OCI-LY7 (cell line): ENCODE measurements around the gene ELMO1. TPM values are rescaled to one million over a fixed set of nuclear protein-coding genes. Genes with fewer than 3 reads are reported as not detected.

Experiments used
- BruUV-seq: library from RNA; stranded (reverse); fragments of 400-500 nt; replicated peaks from 2 replicates; lab custom pipeline; 2021; lab: Mats Ljungman, UMichigan
- CTCF ChIA-PET: fragments of 300-600 bp; sonication (Branson Sonifier 250); formaldehyde crosslinking; loops from one replicate; lab custom pipeline; 2022; ENCODE audit warnings: antibody characterized with exemption; ENCODE audit not compliant: unreplicated experiment; lab: Charles Lee
- POLR2A ChIA-PET: fragments of 300-600 bp; sonication (Branson Sonifier 250); formaldehyde crosslinking; loops from one replicate; lab custom pipeline; 2022; ENCODE audit warnings: antibody characterized with exemption; lab: Charles Lee
- DNase-seq: peaks from one replicate; pipeline ENCODE4 v3.0.0-alpha.2; 2015; ENCODE audit warnings: low spot score
- H2AFZ ChIP-seq: fragments of 200-600 bp; sonication (generic), shearing (Covaris generic); 2 replicates; pipeline ENCODE4 v1.6.1; 2014; ENCODE audit warnings: mild to moderate bottlenecking, antibody characterized with exemption, low read length, moderate library complexity
- H3K27ac ChIP-seq: fragments of 200-600 bp; sonication (generic); 2 replicates; pipeline ENCODE4 v1.5.1; 2014; ENCODE audit warnings: mixed run types, low read depth, mild to moderate bottlenecking, moderate library complexity, low read length, inconsistent platforms; ENCODE audit not compliant: poor library complexity, severe bottlenecking
- H3K36me3 ChIP-seq: fragments of 200-600 bp; sonication (generic); 2 replicates; pipeline ENCODE4 v1.6.1; 2014; ENCODE audit warnings: mild to moderate bottlenecking, antibody characterized with exemption, low read length, moderate library complexity, mixed read lengths; ENCODE audit not compliant: insufficient read depth
- H3K4me1 ChIP-seq: fragments of 200-600 bp; sonication (generic); 2 replicates; pipeline ENCODE4 v1.5.1; 2014; ENCODE audit warnings: mild to moderate bottlenecking, low read length; ENCODE audit not compliant: insufficient read depth, poor library complexity, severe bottlenecking
- H3K4me2 ChIP-seq: fragments of 200-600 bp; sonication (generic); 2 replicates; pipeline ENCODE4 v1.6.1; 2014; ENCODE audit warnings: mild to moderate bottlenecking, low read length
- H3K4me3 ChIP-seq: fragments of 200-600 bp; sonication (generic); 2 replicates; pipeline ENCODE4 v1.5.1; 2014; ENCODE audit warnings: mild to moderate bottlenecking, low read depth, low read length; ENCODE audit not compliant: poor library complexity, severe bottlenecking
- H3K79me2 ChIP-seq: fragments of 200-600 bp; sonication (generic); 2 replicates; pipeline ENCODE4 v1.6.1; 2016; ENCODE audit warnings: low read depth, mild to moderate bottlenecking, low read length, moderate library complexity, mixed read lengths; ENCODE audit not compliant: insufficient read depth
- H3K9me2 ChIP-seq: fragments of 200-600 bp; sonication (generic); 2 replicates; pipeline ENCODE4 v1.6.1; 2016; ENCODE audit warnings: mild to moderate bottlenecking, low read length, mixed read lengths; ENCODE audit not compliant: insufficient read depth
- H3K9me3 ChIP-seq: fragments of 200-600 bp; sonication (generic); 2 replicates; pipeline ENCODE4 v1.6.1; 2014; ENCODE audit warnings: mild to moderate bottlenecking, mixed run types, low read length, mixed read lengths
- H4K20me1 ChIP-seq: fragments of 200-600 bp; sonication (generic); 2 replicates; pipeline ENCODE4 v1.6.1; 2014; ENCODE audit warnings: mild to moderate bottlenecking, antibody characterized with exemption, low read length, moderate library complexity, mixed read lengths; ENCODE audit not compliant: insufficient read depth
- CTCF ChIP-seq: fragments of 200-600 bp; sonication (generic); conservative IDR thresholded peaks from 2 replicates; pipeline ENCODE4 v1.5.1; 2014; ENCODE audit warnings: mild to moderate bottlenecking, antibody characterized with exemption, low read length, moderate library complexity, mixed read lengths
- EZH2phosphoT487 ChIP-seq: fragments of 200-600 bp; sonication (generic); IDR thresholded peaks from 2 replicates; pipeline ENCODE4 v1.6.1; 2018; ENCODE audit warnings: low read depth, borderline replicate concordance, mild to moderate bottlenecking, mixed run types, antibody characterized with exemption, low read length, moderate library complexity, mixed read lengths
- intact Hi-C: fragments of 100-400 bp; cut with micrococcal nuclease; formaldehyde crosslinking; loops from one replicate; pipeline ENCODE4 v1.10.0; 2022; ENCODE audit not compliant: unreplicated experiment
- total RNA-seq, 2 experiments: library from RNA; depleted of rRNA in 1 of 2; stranded (reverse); fragments of >200 nt in 1 of 2; shearing (Covaris generic) in 1 of 2; gene quantifications; 2 replicates each; pipeline ENCODE4 v1.2.3, GENCODE V29; 2014 to 2022

ELMO1 gene
- total RNA-seq, 2 experiments from 2014 or later = 101 to 103 TPM

GRCh38 chr7:36984710-36985312 lies 463.9 kb downstream of the ELMO1 start:
- ChIA-PET POLR2A (interaction anchor here (0.7 to 2.0 kb wide), 4 partner anchors 11 to 30 kb away, joined by 3 to 5 read pairs (median 3); no protein-coding TSS in a partner anchor), CTCF (no interaction called here)
- no peak overlapping the region for H2AFZ ChIP-seq
- H3K4me2 ChIP-seq = no peak overlapping the region
- intact Hi-C loops = loop anchor here (5.0 kb wide), 1 partner anchor 212 kb away; no protein-coding TSS in a partner anchor
- no TSS peak for BruUV-seq
- no peaks in the 10 kb centered on the region for H3K36me3 ChIP-seq
- no peaks in the 10 kb centered on the region for H3K9me3 ChIP-seq
- H3K4me3 ChIP-seq = no peak overlapping the region
- H3K27ac ChIP-seq = no peak overlapping the region
- TF ChIP-seq CTCF (no peak), EZH2phosphoT487 (no peak)
- peaks cover 9% of the 10 kb centered on the region for H3K4me1 ChIP-seq
- no peaks in the 10 kb centered on the region for H3K79me2 ChIP-seq
- no peaks in the 10 kb centered on the region; the same call in 1 of the 2 replicates for H4K20me1 ChIP-seq
- DNase-seq = peak; percentile 28
- H3K9me2 ChIP-seq = no peaks in the 10 kb centered on the region

DNA sequence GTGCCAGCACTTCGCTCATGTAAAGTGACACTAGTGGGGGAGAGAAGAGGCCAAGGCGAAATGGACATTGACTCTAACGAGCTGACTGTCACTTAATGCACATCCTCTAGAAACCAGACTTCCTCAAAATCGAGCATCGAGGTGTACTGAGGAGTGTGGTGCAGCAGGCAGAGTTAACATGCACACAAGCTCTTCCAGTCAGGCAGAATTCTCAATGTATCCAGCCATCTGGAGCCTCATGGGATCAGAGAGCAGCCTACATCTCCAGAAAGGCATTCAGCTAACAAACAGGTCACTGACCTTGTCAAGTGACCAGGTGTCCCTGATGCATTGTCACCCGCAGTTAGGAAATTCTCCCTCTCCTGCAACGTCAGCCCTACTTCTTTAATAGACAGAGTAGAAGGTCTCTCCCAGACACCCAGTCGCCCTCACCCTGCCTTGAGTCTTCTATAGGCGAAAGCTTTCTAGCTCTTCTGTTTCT lies 464.6 kb downstream of the ELMO1 start:
- H2AFZ ChIP-seq = no peak overlapping the region
- H3K9me3 ChIP-seq = no peaks in the 10 kb centered on the region
- H3K4me3 ChIP-seq = no peak overlapping the region
- DNase-seq = no peak
- TF ChIP-seq EZH2phosphoT487 (no peak), CTCF (no peak)
- no peak overlapping the region for H3K4me2 ChIP-seq
- intact Hi-C loops = no loop called here
- POLR2A ChIA-PET = interaction anchor here (0.7 to 2.0 kb wide), 3 partner anchors 12 to 103 kb away, joined by 3 to 5 read pairs (median 3); no protein-coding TSS in a partner anchor
- H4K20me1 ChIP-seq = no peaks in the 10 kb centered on the region; the same call in 1 of the 2 replicates
- BruUV-seq = no TSS peak
- peaks cover 9% of the 10 kb centered on the region for H3K4me1 ChIP-seq
- H3K27ac ChIP-seq = no peak overlapping the region
- H3K79me2 ChIP-seq = no peaks in the 10 kb centered on the region
- no peaks in the 10 kb centered on the region for H3K9me2 ChIP-seq
- H3K36me3 ChIP-seq = no peaks in the 10 kb centered on the region
- CTCF ChIA-PET = no interaction called here

DNA sequence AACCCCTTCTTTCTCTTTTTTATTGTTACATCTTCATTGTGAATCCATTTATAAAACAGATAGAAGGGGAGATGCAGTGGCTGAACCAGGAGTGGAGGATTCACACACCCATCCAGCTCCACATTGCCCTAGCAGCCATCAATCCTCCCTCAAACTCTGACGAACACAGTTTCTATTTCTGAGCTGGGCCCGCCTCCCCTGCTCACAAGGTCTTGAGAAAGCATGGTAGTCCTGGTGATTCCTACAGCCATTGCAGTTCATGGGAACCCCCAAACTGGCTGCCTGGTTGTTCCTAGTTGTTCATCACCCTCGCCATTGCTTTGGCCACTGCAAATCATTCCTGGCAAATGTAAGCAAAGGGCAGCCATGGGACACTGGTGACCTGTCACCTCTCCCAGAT lies 465.9 kb downstream of the ELMO1 start:
- H3K36me3 ChIP-seq = no peaks in the 10 kb centered on the region
- CTCF ChIA-PET = no interaction called here
- no peak for TF ChIP-seq EZH2phosphoT487
- TF ChIP-seq CTCF = no peak
- H3K4me2 ChIP-seq = no peak overlapping the region
- no peak for DNase-seq
- no peaks in the 10 kb centered on the region for H3K9me3 ChIP-seq
- no TSS peak for BruUV-seq
- no peak overlapping the region for H2AFZ ChIP-seq
- POLR2A ChIA-PET = interaction anchor here (0.7 to 2.0 kb wide), 3 partner anchors 12 to 125 kb away, joined by 3 to 5 read pairs (median 4); no protein-coding TSS in a partner anchor
- intact Hi-C loops = no loop called here
- H3K4me3 ChIP-seq = no peak overlapping the region
- H4K20me1 ChIP-seq = no peaks in the 10 kb centered on the region; the same call in 1 of the 2 replicates
- H3K4me1 ChIP-seq = peaks cover 9% of the 10 kb centered on the region
- no peaks in the 10 kb centered on the region for H3K9me2 ChIP-seq
- no peaks in the 10 kb centered on the region for H3K79me2 ChIP-seq
- H3K27ac ChIP-seq = no peak overlapping the region
